HCT116 (cell line): Measurements from ENCODE around the gene MXRA8.

Experiments
- ATF3 ChIP-seq: IDR thresholded peaks from 2 replicates; pipeline ENCODE4 v1.6.1; 2012
- ZNF274 ChIP-seq: fragments of 200-500 bp; sonication (Bioruptor generic); IDR thresholded peaks from 2 replicates; pipeline ENCODE4 v1.6.1; 2014; ENCODE audit warnings: mild to moderate bottlenecking, low read depth, low read length, inconsistent platforms
- TF ChIP-seq, protein P1 (sequence below), 3 experiments: fragments of 200-600 bp in 1 of 3; sonication (generic) in 1 of 3; IDR thresholded peaks in 2 of 3; conservative IDR thresholded peaks in 1 of 3; 2 replicates each; pipeline ENCODE4 v1.5.1; 2012 to 2017; ENCODE audit warnings: low read depth in 2 of 3, low read length in 2 of 3, antibody characterized with exemption in 1 of 3, borderline replicate concordance in 1 of 3, control low read depth in 1 of 3, mild to moderate bottlenecking in 1 of 3, mixed read lengths in 1 of 3, mixed run types in 1 of 3, moderate library complexity in 1 of 3; ENCODE audit not compliant: insufficient read depth in 1 of 3

GRCh38 chr1:1322418-1322817, 35.9 kb downstream of the MXRA8 start:
- TF ChIP-seq, protein P1, sequence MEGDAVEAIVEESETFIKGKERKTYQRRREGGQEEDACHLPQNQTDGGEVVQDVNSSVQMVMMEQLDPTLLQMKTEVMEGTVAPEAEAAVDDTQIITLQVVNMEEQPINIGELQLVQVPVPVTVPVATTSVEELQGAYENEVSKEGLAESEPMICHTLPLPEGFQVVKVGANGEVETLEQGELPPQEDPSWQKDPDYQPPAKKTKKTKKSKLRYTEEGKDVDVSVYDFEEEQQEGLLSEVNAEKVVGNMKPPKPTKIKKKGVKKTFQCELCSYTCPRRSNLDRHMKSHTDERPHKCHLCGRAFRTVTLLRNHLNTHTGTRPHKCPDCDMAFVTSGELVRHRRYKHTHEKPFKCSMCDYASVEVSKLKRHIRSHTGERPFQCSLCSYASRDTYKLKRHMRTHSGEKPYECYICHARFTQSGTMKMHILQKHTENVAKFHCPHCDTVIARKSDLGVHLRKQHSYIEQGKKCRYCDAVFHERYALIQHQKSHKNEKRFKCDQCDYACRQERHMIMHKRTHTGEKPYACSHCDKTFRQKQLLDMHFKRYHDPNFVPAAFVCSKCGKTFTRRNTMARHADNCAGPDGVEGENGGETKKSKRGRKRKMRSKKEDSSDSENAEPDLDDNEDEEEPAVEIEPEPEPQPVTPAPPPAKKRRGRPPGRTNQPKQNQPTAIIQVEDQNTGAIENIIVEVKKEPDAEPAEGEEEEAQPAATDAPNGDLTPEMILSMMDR (IDR thresholded peaks at IDR 0.05 in 2 of 3, conservative IDR thresholded peaks at IDR 0.05 in 1 of 3; ENCODE audit: borderline replicate concordance in 1 of 3, insufficient read depth in 1 of 3, low read depth in 2 of 3, low read length in 2 of 3), result no peak
- TF ChIP-seq ZNF274 (no peak), ATF3 (no peak)
